WERI-Rb-1 (cell line): ENCODE results near the gene PLCH2.
A peak's percentile ranks its signal among the peaks of the same experiment; 100 is the strongest.

Experiments
- DNase-seq: peaks from one replicate; pipeline ENCODE4 v3.0.0-alpha.2; 2020
- H3K27ac ChIP-seq: fragments of 250-450 bp; sonication (Bioruptor Pico); 2 replicates; pipeline ENCODE4 v1.5.1; 2020; ENCODE audit warnings: mild to moderate bottlenecking, moderate library complexity
- H3K27me3 ChIP-seq: fragments of 250-450 bp; sonication (Bioruptor Pico); 2 replicates; pipeline ENCODE4 v1.5.1; 2021; ENCODE audit warnings: mild to moderate bottlenecking, low read depth, moderate library complexity; ENCODE audit not compliant: insufficient read depth, severe bottlenecking
- H3K36me3 ChIP-seq: fragments of 250-450 bp; sonication (Bioruptor Pico); 2 replicates; pipeline ENCODE4 v1.5.1; 2020; ENCODE audit warnings: mild to moderate bottlenecking, moderate library complexity
- H3K4me3 ChIP-seq: 2 replicates; pipeline ENCODE4 v1.5.1; 2011; ENCODE audit warnings: low read depth, mild to moderate bottlenecking, control low read depth, low read length
- H3K9me3 ChIP-seq: fragments of 250-450 bp; sonication (Bioruptor Pico); 2 replicates; pipeline ENCODE4 v1.5.1; 2021; ENCODE audit warnings: mild to moderate bottlenecking, moderate library complexity; ENCODE audit not compliant: severe bottlenecking
- TF ChIP-seq, protein P1 (sequence below): IDR thresholded peaks from 2 replicates; pipeline ENCODE4 v1.5.1; 2011; ENCODE audit warnings: low read depth, mild to moderate bottlenecking, control low read depth, inconsistent platforms, low read length

PLCH2 gene

DNA sequence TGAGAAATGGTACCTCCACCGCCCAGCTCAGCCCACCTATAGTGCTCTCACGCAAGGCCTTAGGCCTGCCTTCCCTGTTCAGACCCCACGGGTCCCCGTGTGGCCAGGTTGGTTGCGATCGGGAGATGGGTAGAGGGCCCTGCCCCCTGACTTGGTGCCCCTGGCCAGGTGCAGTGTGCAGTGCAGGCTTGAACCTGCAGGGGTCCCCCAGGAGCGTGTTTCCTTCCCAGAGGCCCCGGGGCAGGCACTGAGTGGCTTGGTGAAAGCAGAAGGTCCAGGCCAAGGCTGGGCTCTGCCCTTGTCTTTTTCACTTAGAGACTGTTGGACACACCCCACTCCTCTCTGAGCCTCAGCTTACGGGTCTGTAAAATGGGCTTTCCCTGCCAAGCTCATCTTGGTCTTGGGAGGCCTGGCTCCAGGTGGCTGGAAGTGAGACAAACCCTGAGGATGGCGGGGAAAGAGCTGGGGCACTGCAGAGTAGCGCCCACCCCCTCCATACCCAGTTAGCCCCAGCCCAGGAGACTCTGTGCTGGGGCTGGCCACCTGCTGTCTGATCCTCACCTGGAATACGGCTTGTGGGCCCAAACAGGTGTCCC lies 63.3 kb downstream of the PLCH2 start:
- peak; percentile 64 for DNase-seq
- Histone ChIP-seq H3K27me3 (no peaks in the 10 kb centered on the region), H3K4me3 (no peak overlapping the region), H3K36me3 (no peaks in the 10 kb centered on the region), H3K9me3 (no peaks in the 10 kb centered on the region), H3K27ac (no peak overlapping the region)
- TF ChIP-seq, protein P1, sequence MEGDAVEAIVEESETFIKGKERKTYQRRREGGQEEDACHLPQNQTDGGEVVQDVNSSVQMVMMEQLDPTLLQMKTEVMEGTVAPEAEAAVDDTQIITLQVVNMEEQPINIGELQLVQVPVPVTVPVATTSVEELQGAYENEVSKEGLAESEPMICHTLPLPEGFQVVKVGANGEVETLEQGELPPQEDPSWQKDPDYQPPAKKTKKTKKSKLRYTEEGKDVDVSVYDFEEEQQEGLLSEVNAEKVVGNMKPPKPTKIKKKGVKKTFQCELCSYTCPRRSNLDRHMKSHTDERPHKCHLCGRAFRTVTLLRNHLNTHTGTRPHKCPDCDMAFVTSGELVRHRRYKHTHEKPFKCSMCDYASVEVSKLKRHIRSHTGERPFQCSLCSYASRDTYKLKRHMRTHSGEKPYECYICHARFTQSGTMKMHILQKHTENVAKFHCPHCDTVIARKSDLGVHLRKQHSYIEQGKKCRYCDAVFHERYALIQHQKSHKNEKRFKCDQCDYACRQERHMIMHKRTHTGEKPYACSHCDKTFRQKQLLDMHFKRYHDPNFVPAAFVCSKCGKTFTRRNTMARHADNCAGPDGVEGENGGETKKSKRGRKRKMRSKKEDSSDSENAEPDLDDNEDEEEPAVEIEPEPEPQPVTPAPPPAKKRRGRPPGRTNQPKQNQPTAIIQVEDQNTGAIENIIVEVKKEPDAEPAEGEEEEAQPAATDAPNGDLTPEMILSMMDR = peak; percentile 67

DNA sequence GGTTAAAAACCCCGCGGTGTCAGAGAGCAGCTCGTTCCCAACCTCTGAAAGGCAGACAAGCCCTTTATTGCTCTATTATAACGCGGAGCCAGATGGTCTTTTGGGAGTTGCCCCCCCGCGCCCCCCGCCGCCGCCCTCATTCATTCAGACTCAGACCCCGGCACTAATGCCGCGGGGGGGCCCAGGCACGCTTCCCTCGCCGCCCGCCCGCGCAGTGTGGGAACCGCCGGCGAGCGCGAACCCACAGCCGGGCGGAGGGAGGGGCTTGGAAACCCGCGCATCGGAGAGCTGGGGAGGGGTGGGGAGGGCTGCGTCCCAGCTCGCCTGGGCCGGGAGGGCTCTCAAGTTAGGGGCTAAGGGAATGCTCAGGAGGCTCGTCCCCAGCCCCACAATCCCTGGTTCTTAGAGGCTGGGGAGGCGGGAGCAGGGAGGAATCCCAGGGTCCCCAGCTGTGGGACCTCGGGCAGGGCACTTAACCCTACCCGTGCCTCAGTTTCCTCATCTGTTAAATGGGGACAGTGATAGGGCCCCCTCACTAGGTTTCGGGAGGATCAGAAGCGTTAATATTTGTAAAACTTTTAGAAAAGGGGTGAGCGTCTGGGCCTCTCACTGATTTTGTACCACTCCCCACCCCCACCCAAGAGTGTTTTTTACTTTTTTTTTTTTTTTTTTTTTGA lies 64.9 kb downstream of the PLCH2 start:
- DNase-seq = peak; percentile 57
- H3K27ac ChIP-seq = peak overlapping the region; percentile 59
- H3K4me3 ChIP-seq = peak overlapping the region; percentile 17
- no peaks in the 10 kb centered on the region for H3K9me3 ChIP-seq
- no peaks in the 10 kb centered on the region for H3K36me3 ChIP-seq
- H3K27me3 ChIP-seq = no peaks in the 10 kb centered on the region
- TF ChIP-seq, protein P1 = no peak

DNA sequence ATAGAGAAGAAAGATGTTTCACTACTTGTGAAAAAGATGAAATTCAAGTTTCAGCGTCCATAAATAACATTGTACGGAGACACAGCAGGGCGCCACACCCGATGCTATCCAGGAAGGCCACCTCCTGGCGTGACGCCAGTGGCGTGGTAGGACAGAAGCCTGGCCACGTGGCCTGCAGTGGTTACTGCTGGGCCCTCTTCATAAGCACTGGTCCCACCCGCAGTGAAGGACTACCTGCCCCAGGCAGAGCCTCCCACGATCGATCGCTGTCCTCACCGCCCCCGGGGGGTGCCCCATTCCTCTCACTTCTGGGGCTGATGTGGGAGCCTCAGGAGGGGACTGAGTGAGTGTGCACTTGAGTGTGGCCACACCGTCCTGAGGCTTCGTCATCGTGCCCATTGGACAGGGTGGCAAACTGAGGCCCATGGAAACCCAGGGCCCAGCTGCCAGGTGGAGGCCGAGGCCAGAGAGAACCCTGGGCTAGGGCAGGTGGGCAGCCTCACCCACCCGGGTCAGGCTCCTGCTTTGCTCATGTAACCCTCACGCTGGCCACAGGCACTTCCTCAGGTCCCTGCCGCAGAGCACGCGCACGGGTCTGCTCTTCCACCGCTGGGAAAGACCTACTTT lies 65.6 kb downstream of the PLCH2 start:
- Histone ChIP-seq H3K36me3 (no peaks in the 10 kb centered on the region), H3K27ac (peak overlapping the region; percentile 97), H3K9me3 (no peaks in the 10 kb centered on the region), H3K27me3 (no peaks in the 10 kb centered on the region), H3K4me3 (no peak overlapping the region)
- DNase-seq = no peak
- TF ChIP-seq, protein P1 = no peak

DNA sequence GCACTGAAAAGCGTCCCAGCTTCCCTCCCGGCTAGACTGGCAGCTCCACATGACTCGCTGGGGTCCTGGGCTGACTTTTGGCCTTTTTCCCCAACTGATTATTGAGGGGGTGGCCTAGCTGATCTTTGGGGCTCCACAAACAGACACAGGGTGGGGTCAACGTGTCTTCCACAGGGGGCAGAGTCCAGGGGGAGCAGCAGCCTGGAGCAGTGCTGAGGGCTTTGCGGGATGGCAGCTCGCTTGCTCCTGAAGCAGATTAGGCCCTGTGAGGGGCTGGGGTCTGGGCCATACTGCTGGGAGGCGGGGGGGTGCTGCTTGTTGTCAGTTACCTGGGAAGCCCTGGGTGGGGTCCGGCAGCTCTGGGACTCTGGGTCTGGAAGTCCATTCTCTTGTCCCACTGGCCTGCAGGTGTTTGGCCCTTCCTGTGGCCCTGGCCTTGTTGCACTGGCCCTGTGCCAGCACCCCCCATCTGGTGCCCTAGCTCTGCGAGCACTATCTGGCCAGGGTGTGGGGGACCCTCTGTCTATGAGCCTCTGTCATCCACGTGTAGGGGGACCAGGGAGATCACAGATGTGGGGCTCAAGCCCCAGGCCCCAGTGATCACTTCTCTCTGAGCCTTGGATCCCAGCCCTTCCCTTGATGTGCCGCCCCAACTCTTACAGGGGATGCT lies 66.3 kb downstream of the PLCH2 start:
- no peak for DNase-seq
- Histone ChIP-seq H3K36me3 (no peaks in the 10 kb centered on the region), H3K4me3 (no peak overlapping the region), H3K9me3 (no peaks in the 10 kb centered on the region), H3K27me3 (no peaks in the 10 kb centered on the region), H3K27ac (peak overlapping the region; percentile 97)
- TF ChIP-seq, protein P1 = no peak

DNA sequence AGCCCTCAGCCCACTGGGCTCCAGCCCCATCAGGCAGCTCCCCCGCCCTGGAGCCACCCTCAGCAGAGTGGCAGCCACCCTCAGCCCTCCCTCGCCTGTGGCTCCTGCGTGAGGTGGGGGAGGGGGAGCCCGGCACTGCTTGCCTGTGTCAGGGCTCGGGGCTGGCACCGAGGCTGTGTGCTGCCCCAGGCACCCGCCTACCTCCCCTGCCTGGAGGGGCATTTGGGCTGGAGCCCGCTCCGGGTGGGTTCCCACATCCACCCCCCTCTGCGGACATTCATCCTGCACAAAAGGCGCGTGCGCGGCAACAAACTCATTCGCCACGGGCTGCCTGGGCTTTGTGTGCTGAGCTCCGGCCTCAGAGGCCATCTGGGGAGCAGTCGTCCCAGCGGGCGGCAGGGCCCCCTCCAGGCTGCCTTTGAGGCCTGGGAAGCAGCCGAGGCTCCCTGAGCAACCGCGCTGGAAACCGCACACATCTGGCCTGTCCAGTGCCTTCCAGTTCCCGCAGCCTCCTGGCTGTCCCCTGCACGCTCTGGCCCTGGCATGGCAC lies 67.5 kb downstream of the PLCH2 start:
- H3K27ac ChIP-seq = peak overlapping the region; percentile 97
- TF ChIP-seq, protein P1 = no peak
- H3K9me3 ChIP-seq = no peaks in the 10 kb centered on the region
- H3K27me3 ChIP-seq = no peaks in the 10 kb centered on the region
- peak; percentile 84 for DNase-seq
- peak overlapping the region; percentile 29 for H3K4me3 ChIP-seq
- H3K36me3 ChIP-seq = no peaks in the 10 kb centered on the region
